ENCODE results near the gene OLFML2A. TPM values are rescaled to one million over a fixed set of nuclear protein-coding genes. Genes with fewer than 3 reads are reported as not detected.
"Not testable (repeated sequence)": the region's sequence is repeated elsewhere in the genome, so short reads cannot be mapped to it uniquely, and the experiment has no call there.

The OLFML2A gene
- polyA plus RNA-seq (2013, experiment 1 of 2): 4.2 TPM
- 5.8 TPM for polyA plus RNA-seq (2013, experiment 2 of 2)

- Histone ChIP-seq H3K9me3 (ENCODE audit: insufficient read depth, low read depth, low read length) (no peaks in the 10 kb centered on the region), H3K36me3 (ENCODE audit: insufficient read depth, low read length) (no peaks in the 10 kb centered on the region), H3K9ac (ENCODE audit: low read depth, low read length) (peak within 1 kb of the TSS; percentile 63), H3K27me3 (ENCODE audit: insufficient read depth, low read length) (peaks cover 22% of the 10 kb centered on the region), H3K4me3 (ENCODE audit: low read length) (peak within 1 kb of the TSS; percentile 68), H3K4me1 (ENCODE audit: insufficient read depth, low read length) (peaks cover 15% of the 10 kb centered on the region), H3K27ac (ENCODE audit: low read depth, low read length) (no peak within 1 kb of the TSS)
- 1% methylated on average over 87 of the region's 87 CpGs for WGBS
Measured at GRCh38 chr9:124776954-124777648, at the start of gene OLFML2A. OLFML2A (plus strand) TSS chr9:124777133; CDS start chr9:124777271, 138 bp downstream.

DNA sequence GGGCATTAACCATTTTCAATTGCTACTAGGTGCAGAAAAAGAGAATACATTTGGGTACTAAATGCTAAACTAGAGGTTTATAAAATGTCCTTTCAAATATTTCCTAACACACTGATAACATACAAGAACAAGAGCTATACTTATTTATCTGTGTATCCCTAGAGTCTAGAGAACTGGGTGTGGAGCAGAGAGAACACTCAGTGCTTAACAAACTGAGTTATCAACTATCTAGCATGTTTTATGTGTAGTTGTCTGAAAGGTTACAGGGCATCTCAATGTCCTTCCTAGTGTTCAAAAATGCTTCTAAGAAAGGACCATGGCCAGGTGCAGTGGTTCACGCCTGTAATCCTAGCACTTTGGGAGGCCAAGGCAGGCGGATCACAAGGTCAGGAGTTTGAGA is 46.2 kb upstream of the OLFML2A start:
- WGBS: 95% methylated on average over 2 of the region's 2 CpGs
- Histone ChIP-seq H3K27me3 (ENCODE audit: insufficient read depth, low read length) (no peaks in the 10 kb centered on the region), H3K4me3 (ENCODE audit: low read length) (no peak overlapping the region), H3K9me3 (ENCODE audit: insufficient read depth, low read depth, low read length) (no peaks in the 10 kb centered on the region), H3K36me3 (ENCODE audit: insufficient read depth, low read length) (peaks cover 38% of the 10 kb centered on the region), H3K4me1 (ENCODE audit: insufficient read depth, low read length) (peaks cover 20% of the 10 kb centered on the region), H3K9ac (ENCODE audit: low read depth, low read length) (no peak overlapping the region), H3K27ac (ENCODE audit: low read depth, low read length) (no peak overlapping the region)

DNA sequence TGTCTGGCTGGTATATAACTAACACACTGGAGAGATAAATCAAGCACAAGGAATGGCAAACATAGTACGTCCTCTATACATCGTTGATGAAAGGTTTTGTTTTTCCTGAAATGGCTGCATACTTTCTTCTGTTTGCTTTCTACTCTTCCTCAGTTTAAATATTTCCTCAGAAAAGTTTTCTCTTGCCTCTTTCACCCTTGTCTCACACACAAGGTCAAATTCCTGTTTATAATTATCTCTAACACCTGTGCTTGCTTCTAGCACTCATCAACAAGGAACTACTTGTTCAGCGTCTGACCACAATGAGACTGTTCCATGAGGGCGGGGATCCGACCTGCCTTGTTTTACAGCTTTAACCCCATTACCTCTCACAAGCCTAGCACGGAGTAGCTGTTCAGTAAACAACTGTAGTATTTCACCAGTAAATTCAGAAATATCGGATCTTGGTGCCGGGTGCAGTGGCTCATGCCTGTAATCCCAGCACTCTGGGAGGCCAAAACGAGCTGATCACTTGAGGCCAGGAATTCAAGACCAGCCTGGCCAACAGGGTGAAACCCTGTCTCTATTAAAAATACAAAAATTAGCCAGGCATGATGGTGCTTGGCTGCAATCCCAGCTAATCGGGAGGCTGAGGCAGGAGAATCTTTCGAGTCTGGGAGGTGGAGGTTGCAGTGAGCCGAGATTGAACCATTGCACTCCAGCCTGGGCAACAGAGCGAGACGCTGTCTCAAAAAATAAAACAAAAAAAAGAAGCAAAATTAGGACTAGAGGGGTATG is 42.8 kb upstream of the OLFML2A start:
- Histone ChIP-seq H3K9ac (ENCODE audit: low read depth, low read length) (no peak overlapping the region), H3K36me3 (ENCODE audit: insufficient read depth, low read length) (peaks cover 30% of the 10 kb centered on the region), H3K4me1 (ENCODE audit: insufficient read depth, low read length) (peaks cover 20% of the 10 kb centered on the region), H3K27ac (ENCODE audit: low read depth, low read length) (peak overlapping the region; percentile 44; the same call in 1 of the 2 replicates), H3K27me3 (ENCODE audit: insufficient read depth, low read length) (no peaks in the 10 kb centered on the region), H3K9me3 (ENCODE audit: insufficient read depth, low read depth, low read length) (no peaks in the 10 kb centered on the region), H3K4me3 (ENCODE audit: low read length) (no peak overlapping the region)
- WGBS: 89% methylated on average over 14 of the region's 14 CpGs

GRCh38 chr9:124734741-124735083 is 42.2 kb upstream of the OLFML2A start:
- WGBS: 91% methylated on average over 7 of the region's 7 CpGs
- not testable (repeated sequence) for H3K27me3 ChIP-seq (ENCODE audit: insufficient read depth, low read length); H3K4me3 ChIP-seq (ENCODE audit: low read length); H3K9me3 ChIP-seq (ENCODE audit: insufficient read depth, low read depth, low read length); H3K9ac ChIP-seq (ENCODE audit: low read depth, low read length)
- Histone ChIP-seq H3K4me1 (ENCODE audit: insufficient read depth, low read length) (peaks cover 20% of the 10 kb centered on the region), H3K36me3 (ENCODE audit: insufficient read depth, low read length) (peaks cover 27% of the 10 kb centered on the region), H3K27ac (ENCODE audit: low read depth, low read length) (peak overlapping the region; percentile 44; the same call in 1 of the 2 replicates)

DNA sequence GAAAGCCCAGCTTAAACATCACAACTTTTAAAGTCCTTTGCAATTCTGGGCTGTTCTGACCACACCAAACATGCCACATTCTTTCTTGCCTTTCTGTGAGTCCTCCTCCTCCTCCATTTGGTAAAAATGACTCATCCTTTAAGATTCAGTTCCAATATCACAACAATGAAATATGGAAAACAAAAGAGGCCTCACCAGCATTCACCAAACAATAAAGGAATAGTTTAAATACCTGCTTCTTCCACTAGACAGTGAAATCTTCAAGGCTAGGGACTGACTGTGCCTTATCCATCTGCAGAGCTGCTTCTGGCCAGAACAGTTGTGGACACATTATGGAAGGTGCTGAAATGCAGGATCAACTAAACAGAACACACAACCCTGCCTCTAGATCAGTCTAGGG is 41.8 kb upstream of the OLFML2A start:
- H3K36me3 ChIP-seq (ENCODE audit: insufficient read depth, low read length): peaks cover 27% of the 10 kb centered on the region
- H3K9ac ChIP-seq (ENCODE audit: low read depth, low read length): peak overlapping the region; percentile 15; the same call in 1 of the 2 replicates
- H3K9me3 ChIP-seq (ENCODE audit: insufficient read depth, low read depth, low read length): no peaks in the 10 kb centered on the region
- H3K27me3 ChIP-seq (ENCODE audit: insufficient read depth, low read length): no peaks in the 10 kb centered on the region
- H3K27ac ChIP-seq (ENCODE audit: low read depth, low read length): peak overlapping the region; percentile 61
- H3K4me1 ChIP-seq (ENCODE audit: insufficient read depth, low read length): peaks cover 20% of the 10 kb centered on the region
- no peak overlapping the region for H3K4me3 ChIP-seq (ENCODE audit: low read length)

- H3K9me3 ChIP-seq (ENCODE audit: insufficient read depth, low read depth, low read length); H3K27ac ChIP-seq (ENCODE audit: low read depth, low read length); H3K4me3 ChIP-seq (ENCODE audit: low read length); H3K36me3 ChIP-seq (ENCODE audit: insufficient read depth, low read length); H3K27me3 ChIP-seq (ENCODE audit: insufficient read depth, low read length); H3K9ac ChIP-seq (ENCODE audit: low read depth, low read length): not testable (repeated sequence)
- 94% methylated on average over 7 of the region's 7 CpGs for WGBS
- H3K4me1 ChIP-seq (ENCODE audit: insufficient read depth, low read length): peaks cover 23% of the 10 kb centered on the region
Measured at GRCh38 chr9:124738075-124738474, 38.9 kb upstream of the OLFML2A start.

DNA sequence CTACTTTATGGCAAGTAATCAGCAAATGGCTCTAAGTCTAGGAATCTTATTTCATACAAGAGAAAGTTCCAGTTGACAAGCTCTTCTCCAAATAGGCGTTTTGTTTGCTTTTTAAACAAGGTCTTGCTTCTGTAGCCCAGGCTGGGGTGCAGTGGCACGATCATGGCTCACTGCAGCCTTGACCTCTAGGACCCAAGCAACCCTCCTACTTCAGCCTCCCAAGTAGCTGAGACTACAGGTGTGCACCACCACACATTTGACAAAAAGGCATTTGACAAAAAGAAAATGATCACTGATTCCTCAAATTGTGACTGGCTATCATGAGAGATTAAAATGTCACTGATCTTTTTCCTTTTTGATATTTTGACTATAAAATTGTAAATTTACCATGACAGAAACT is 37.6 kb upstream of the OLFML2A start:
- H3K9ac ChIP-seq (ENCODE audit: low read depth, low read length): no peak overlapping the region
- H3K36me3 ChIP-seq (ENCODE audit: insufficient read depth, low read length): no peaks in the 10 kb centered on the region
- H3K4me1 ChIP-seq (ENCODE audit: insufficient read depth, low read length): peaks cover 21% of the 10 kb centered on the region
- H3K4me3 ChIP-seq (ENCODE audit: low read length): no peak overlapping the region
- no peak overlapping the region for H3K27ac ChIP-seq (ENCODE audit: low read depth, low read length)
- no peaks in the 10 kb centered on the region for H3K27me3 ChIP-seq (ENCODE audit: insufficient read depth, low read length)
- WGBS: 95% methylated on average over 2 of the region's 2 CpGs
- H3K9me3 ChIP-seq (ENCODE audit: insufficient read depth, low read depth, low read length): no peaks in the 10 kb centered on the region

- H3K4me1 ChIP-seq (ENCODE audit: insufficient read depth, low read length): peaks cover 9% of the 10 kb centered on the region; the same call in 1 of the 2 replicates
- no peaks in the 10 kb centered on the region for H3K36me3 ChIP-seq (ENCODE audit: insufficient read depth, low read length)
- no peaks in the 10 kb centered on the region for H3K27me3 ChIP-seq (ENCODE audit: insufficient read depth, low read length)
- no peaks in the 10 kb centered on the region for H3K9me3 ChIP-seq (ENCODE audit: insufficient read depth, low read depth, low read length)
- no peak overlapping the region for H3K9ac ChIP-seq (ENCODE audit: low read depth, low read length)
- H3K4me3 ChIP-seq (ENCODE audit: low read length): no peak overlapping the region
- H3K27ac ChIP-seq (ENCODE audit: low read depth, low read length): no peak overlapping the region
- WGBS: 100% methylated on average over 1 of the region's 4 CpGs
Measured at GRCh38 chr9:124741149-124741548, 35.8 kb upstream of the OLFML2A start.

- Histone ChIP-seq H3K36me3 (ENCODE audit: insufficient read depth, low read length) (no peaks in the 10 kb centered on the region), H3K27me3 (ENCODE audit: insufficient read depth, low read length) (no peaks in the 10 kb centered on the region), H3K4me1 (ENCODE audit: insufficient read depth, low read length) (peaks cover 9% of the 10 kb centered on the region; the same call in 1 of the 2 replicates), H3K9ac (ENCODE audit: low read depth, low read length) (no peak overlapping the region), H3K27ac (ENCODE audit: low read depth, low read length) (no peak overlapping the region), H3K4me3 (ENCODE audit: low read length) (no peak overlapping the region), H3K9me3 (ENCODE audit: insufficient read depth, low read depth, low read length) (no peaks in the 10 kb centered on the region)
- WGBS: 93% methylated on average over 4 of the region's 4 CpGs
Measured at GRCh38 chr9:124741662-124742061, 35.3 kb upstream of the OLFML2A start.

DNA sequence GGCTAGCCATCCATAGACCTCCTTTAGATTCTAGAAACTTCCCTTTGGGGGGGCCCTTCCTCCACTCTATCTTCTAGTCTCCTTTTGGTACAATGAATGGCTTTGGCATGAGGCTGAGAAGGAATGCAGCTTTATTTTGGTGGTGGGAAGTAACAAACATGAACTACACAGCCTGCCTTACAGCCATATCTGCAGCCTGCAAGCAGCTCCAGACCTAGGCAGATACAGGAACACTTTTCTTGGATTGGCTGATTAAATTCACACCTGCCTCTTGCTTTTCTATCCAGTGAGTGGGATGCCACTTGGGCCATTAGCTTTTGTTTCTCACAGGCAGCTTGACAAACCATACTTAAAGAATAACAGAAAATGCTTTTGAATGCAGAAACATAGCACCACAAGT is 34.0 kb upstream of the OLFML2A start:
- Histone ChIP-seq H3K36me3 (ENCODE audit: insufficient read depth, low read length) (no peaks in the 10 kb centered on the region), H3K4me3 (ENCODE audit: low read length) (no peak overlapping the region), H3K27ac (ENCODE audit: low read depth, low read length) (no peak overlapping the region), H3K9me3 (ENCODE audit: insufficient read depth, low read depth, low read length) (no peaks in the 10 kb centered on the region), H3K4me1 (ENCODE audit: insufficient read depth, low read length) (peaks cover 12% of the 10 kb centered on the region; the same call in 1 of the 2 replicates), H3K27me3 (ENCODE audit: insufficient read depth, low read length) (no peaks in the 10 kb centered on the region), H3K9ac (ENCODE audit: low read depth, low read length) (no peak overlapping the region)

DNA sequence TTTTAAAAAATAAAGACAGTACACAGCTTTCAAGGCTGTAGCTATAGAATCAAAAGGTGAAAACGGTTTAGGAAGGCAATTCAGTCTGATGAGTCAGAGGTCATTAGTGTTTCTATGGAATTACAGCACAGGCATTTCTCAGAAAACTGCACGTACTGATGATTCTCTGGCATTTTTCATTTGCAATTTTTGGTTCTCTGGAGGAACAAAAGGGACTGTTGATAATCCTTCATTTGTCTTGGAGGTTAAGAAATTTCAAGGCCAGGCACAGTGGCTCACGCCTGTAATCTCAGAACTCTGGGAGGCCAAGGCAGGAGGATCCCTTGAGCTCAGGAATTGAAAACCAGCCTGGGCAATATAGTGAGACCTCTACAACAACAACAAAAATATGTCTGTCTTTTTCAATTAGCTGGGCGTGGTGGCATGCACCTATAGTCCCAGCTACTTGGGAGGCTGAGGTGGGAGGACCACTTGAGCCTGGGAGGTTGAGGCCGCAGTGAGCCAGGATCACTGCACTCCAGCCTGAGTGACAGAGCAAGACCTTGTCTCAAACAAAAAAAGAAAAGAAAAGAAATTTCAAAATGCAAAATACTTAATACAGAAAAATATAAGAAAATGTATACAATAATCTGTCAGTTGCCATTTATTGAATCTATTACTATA is 33.1 kb upstream of the OLFML2A start:
- Histone ChIP-seq H3K36me3 (ENCODE audit: insufficient read depth, low read length) (no peaks in the 10 kb centered on the region), H3K27me3 (ENCODE audit: insufficient read depth, low read length) (no peaks in the 10 kb centered on the region), H3K9me3 (ENCODE audit: insufficient read depth, low read depth, low read length) (no peaks in the 10 kb centered on the region), H3K27ac (ENCODE audit: low read depth, low read length) (no peak overlapping the region), H3K4me3 (ENCODE audit: low read length) (no peak overlapping the region), H3K9ac (ENCODE audit: low read depth, low read length) (no peak overlapping the region), H3K4me1 (ENCODE audit: insufficient read depth, low read length) (peaks cover 13% of the 10 kb centered on the region; the same call in 1 of the 2 replicates)
- 87% methylated on average over 5 of the region's 5 CpGs for WGBS

Data from HUES64 (cell line).